GM23338 (cell line): Measurements from ENCODE around the gene SRMS. TPM values are rescaled to one million over a fixed set of nuclear protein-coding genes. Genes with fewer than 3 reads are reported as not detected.

Experiments
- ATAC-seq: fragments of 200-7000 bp; cut with Tn5 transposase; 3 replicates; pipeline ENCODE4 v1.9.1; 2020
- DNase-seq: peaks from one replicate; pipeline ENCODE4 v3.0.0-alpha.2; 2015; ENCODE audit warnings: low spot score
- H2AFZ ChIP-seq: fragments of 200-600 bp; sonication (generic); 2 replicates; pipeline ENCODE4 v1.8.0; 2016; ENCODE audit warnings: antibody characterized with exemption, mild to moderate bottlenecking, moderate library complexity
- H3F3A ChIP-seq: fragments of 200-600 bp; sonication (generic); replicated peaks from 2 replicates; pipeline ENCODE4 v1.8.0; 2017; ENCODE audit warnings: antibody characterized with exemption, mixed run types, low read depth
- H3K27ac ChIP-seq: fragments of 200-600 bp; sonication (generic); 2 replicates; pipeline ENCODE4 v1.6.1; 2016; ENCODE audit warnings: low read depth
- H3K27me3 ChIP-seq: fragments of 200-600 bp; sonication (generic); 2 replicates; pipeline ENCODE4 v1.8.0; 2016; ENCODE audit warnings: mild to moderate bottlenecking, mixed run types, moderate library complexity; ENCODE audit not compliant: insufficient read depth
- H3K36me3 ChIP-seq: fragments of 200-600 bp; sonication (generic); 2 replicates; pipeline ENCODE4 v1.8.0; 2016; ENCODE audit warnings: mild to moderate bottlenecking; ENCODE audit not compliant: insufficient read depth
- H3K4me1 ChIP-seq: fragments of 200-600 bp; sonication (generic); 2 replicates; pipeline ENCODE4 v1.8.0; 2016; ENCODE audit warnings: mild to moderate bottlenecking, moderate library complexity; ENCODE audit not compliant: insufficient read depth
- H3K4me2 ChIP-seq: fragments of 200-600 bp; sonication (generic); 2 replicates; pipeline ENCODE4 v1.7.1; 2017; ENCODE audit warnings: mixed run types
- H3K4me3 ChIP-seq: fragments of 200-600 bp; sonication (generic); 2 replicates; pipeline ENCODE4 v1.6.1; 2016; ENCODE audit warnings: mixed run types
- H3K79me2 ChIP-seq: fragments of 200-600 bp; sonication (generic); replicated peaks from 2 replicates; pipeline ENCODE4 v1.8.0; 2017; ENCODE audit warnings: mild to moderate bottlenecking; ENCODE audit not compliant: insufficient read depth
- H3K9me2 ChIP-seq: fragments of 200-600 bp; sonication (generic); 2 replicates; pipeline ENCODE4 v1.8.0; 2017; ENCODE audit not compliant: insufficient read depth
- H4K20me1 ChIP-seq: fragments of 200-600 bp; sonication (generic); replicated peaks from 2 replicates; pipeline ENCODE4 v1.8.0; 2017; ENCODE audit warnings: mild to moderate bottlenecking; ENCODE audit not compliant: insufficient read depth
- H3K27ac Mint-ChIP-seq: 2 replicates; pipeline ENCODE4 v1.8.0; 2020; ENCODE audit warnings: inconsistent platforms, mild to moderate bottlenecking, moderate library complexity, mixed read lengths
- H3K27me3 Mint-ChIP-seq: 3 replicates; pipeline ENCODE4 v1.8.0; 2022; ENCODE audit warnings: low read depth, mild to moderate bottlenecking, moderate library complexity, mixed read lengths, inconsistent platforms; ENCODE audit not compliant: insufficient read depth, poor library complexity
- H3K36me3 Mint-ChIP-seq: 3 replicates; pipeline ENCODE4 v1.8.0; 2021; ENCODE audit warnings: low read depth, mild to moderate bottlenecking, inconsistent platforms, moderate library complexity, mixed read lengths
- H3K4me1 Mint-ChIP-seq: 3 replicates; pipeline ENCODE4 v1.8.0; 2020; ENCODE audit warnings: mild to moderate bottlenecking, inconsistent platforms, mixed read lengths
- H3K4me3 Mint-ChIP-seq: 3 replicates; pipeline ENCODE4 v1.8.0; 2021; ENCODE audit warnings: moderate library complexity, mild to moderate bottlenecking, inconsistent platforms, mixed read lengths
- H3K9me3 Mint-ChIP-seq: 3 replicates; pipeline ENCODE4 v1.8.0; 2020; ENCODE audit warnings: moderate library complexity, mild to moderate bottlenecking, inconsistent platforms, mixed read lengths
- CREB1 ChIP-seq: fragments of 250-450 bp; sonication (Bioruptor Pico); IDR thresholded peaks from 2 replicates; pipeline ENCODE4 v1.5.0; 2020; ENCODE audit warnings: low read depth, mild to moderate bottlenecking, moderate library complexity
- JUNB ChIP-seq: IDR thresholded peaks from one replicate; pipeline ENCODE4 v1.6.1; 2016; ENCODE audit warnings: antibody characterized with exemption; ENCODE audit not compliant: unreplicated experiment
- POLR2AphosphoS5 ChIP-seq: IDR thresholded peaks from 2 replicates; pipeline ENCODE4 v1.6.1; 2016; ENCODE audit warnings: antibody characterized with exemption, low read depth
- REST ChIP-seq: IDR thresholded peaks from one replicate; pipeline ENCODE4 v1.6.1; 2018; ENCODE audit warnings: antibody characterized with exemption; ENCODE audit not compliant: unreplicated experiment
- ZNF331 ChIP-seq: fragments of 250-450 bp; sonication (Bioruptor Pico); IDR thresholded peaks from 2 replicates; pipeline ENCODE4 v1.5.0; 2020; ENCODE audit warnings: low read depth, mild to moderate bottlenecking, moderate library complexity
- polyA plus RNA-seq: library from polyadenylated mRNA; unstranded; fragments of >200 nt; fragmentation: Nextera tagmentation; extraction: Ambion mirVana; gene quantifications from 2 replicates; pipeline ENCODE4 v1.2.1, GENCODE V29; 2016
- total RNA-seq: library from RNA; depleted of rRNA; stranded (reverse); fragments of >200 nt; shearing (Covaris generic); gene quantifications from 2 replicates; pipeline ENCODE4 v1.2.3, GENCODE V29; 2014
- TF ChIP-seq, protein P1 (sequence below): fragments of 250-450 bp; sonication (Bioruptor Pico); IDR thresholded peaks from 2 replicates; pipeline ENCODE4 v1.5.0; 2020; ENCODE audit warnings: mild to moderate bottlenecking, moderate library complexity

SRMS gene
- total and polyA plus RNA-seq, 2 experiments from 2014 or later, result 0.23 to 0.59 TPM

DNA sequence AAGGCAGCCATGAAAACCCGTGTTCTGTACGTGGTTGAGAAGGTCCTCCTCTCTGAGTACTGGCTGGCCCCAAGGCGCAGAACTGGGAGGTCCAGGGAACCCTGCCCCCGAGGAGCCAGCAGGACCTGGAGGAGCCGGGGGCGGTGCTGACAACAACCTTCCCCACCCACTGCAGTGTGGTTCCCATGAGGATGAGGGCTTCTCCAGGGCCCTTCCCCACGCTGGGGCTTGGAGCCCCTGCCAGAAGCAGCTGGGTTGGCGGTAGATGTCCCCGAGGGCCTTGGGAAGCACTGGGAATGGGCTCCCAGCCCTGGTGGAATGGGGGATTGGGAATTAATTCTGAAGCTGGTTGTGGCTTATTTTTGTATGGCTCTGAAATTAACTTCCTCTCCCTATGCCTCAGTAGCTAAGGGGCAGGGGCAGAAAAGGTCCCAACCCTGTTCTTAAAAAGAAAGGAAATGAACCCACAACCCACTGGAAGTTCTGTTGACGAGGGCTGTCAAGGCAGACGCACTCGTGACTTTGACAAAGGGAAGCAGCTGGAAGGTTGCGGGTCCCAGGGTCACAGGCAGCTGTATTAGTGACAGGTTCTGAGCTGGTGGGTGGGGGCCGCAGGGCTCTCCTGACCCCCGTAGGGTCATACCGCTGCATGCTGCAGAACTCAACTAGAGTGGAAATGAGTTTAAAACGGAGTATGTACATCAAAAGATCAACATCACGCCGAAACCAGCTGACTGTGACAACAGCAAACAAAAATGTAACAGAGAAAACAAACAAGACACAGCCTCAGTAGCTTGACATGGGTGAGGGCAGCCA lies 40.4 kb upstream of the SRMS start:
- TF ChIP-seq JUNB (no peak), POLR2AphosphoS5 (no peak), CREB1 (CRISPR knock-in tag) (no peak)
- TF ChIP-seq, protein P1, sequence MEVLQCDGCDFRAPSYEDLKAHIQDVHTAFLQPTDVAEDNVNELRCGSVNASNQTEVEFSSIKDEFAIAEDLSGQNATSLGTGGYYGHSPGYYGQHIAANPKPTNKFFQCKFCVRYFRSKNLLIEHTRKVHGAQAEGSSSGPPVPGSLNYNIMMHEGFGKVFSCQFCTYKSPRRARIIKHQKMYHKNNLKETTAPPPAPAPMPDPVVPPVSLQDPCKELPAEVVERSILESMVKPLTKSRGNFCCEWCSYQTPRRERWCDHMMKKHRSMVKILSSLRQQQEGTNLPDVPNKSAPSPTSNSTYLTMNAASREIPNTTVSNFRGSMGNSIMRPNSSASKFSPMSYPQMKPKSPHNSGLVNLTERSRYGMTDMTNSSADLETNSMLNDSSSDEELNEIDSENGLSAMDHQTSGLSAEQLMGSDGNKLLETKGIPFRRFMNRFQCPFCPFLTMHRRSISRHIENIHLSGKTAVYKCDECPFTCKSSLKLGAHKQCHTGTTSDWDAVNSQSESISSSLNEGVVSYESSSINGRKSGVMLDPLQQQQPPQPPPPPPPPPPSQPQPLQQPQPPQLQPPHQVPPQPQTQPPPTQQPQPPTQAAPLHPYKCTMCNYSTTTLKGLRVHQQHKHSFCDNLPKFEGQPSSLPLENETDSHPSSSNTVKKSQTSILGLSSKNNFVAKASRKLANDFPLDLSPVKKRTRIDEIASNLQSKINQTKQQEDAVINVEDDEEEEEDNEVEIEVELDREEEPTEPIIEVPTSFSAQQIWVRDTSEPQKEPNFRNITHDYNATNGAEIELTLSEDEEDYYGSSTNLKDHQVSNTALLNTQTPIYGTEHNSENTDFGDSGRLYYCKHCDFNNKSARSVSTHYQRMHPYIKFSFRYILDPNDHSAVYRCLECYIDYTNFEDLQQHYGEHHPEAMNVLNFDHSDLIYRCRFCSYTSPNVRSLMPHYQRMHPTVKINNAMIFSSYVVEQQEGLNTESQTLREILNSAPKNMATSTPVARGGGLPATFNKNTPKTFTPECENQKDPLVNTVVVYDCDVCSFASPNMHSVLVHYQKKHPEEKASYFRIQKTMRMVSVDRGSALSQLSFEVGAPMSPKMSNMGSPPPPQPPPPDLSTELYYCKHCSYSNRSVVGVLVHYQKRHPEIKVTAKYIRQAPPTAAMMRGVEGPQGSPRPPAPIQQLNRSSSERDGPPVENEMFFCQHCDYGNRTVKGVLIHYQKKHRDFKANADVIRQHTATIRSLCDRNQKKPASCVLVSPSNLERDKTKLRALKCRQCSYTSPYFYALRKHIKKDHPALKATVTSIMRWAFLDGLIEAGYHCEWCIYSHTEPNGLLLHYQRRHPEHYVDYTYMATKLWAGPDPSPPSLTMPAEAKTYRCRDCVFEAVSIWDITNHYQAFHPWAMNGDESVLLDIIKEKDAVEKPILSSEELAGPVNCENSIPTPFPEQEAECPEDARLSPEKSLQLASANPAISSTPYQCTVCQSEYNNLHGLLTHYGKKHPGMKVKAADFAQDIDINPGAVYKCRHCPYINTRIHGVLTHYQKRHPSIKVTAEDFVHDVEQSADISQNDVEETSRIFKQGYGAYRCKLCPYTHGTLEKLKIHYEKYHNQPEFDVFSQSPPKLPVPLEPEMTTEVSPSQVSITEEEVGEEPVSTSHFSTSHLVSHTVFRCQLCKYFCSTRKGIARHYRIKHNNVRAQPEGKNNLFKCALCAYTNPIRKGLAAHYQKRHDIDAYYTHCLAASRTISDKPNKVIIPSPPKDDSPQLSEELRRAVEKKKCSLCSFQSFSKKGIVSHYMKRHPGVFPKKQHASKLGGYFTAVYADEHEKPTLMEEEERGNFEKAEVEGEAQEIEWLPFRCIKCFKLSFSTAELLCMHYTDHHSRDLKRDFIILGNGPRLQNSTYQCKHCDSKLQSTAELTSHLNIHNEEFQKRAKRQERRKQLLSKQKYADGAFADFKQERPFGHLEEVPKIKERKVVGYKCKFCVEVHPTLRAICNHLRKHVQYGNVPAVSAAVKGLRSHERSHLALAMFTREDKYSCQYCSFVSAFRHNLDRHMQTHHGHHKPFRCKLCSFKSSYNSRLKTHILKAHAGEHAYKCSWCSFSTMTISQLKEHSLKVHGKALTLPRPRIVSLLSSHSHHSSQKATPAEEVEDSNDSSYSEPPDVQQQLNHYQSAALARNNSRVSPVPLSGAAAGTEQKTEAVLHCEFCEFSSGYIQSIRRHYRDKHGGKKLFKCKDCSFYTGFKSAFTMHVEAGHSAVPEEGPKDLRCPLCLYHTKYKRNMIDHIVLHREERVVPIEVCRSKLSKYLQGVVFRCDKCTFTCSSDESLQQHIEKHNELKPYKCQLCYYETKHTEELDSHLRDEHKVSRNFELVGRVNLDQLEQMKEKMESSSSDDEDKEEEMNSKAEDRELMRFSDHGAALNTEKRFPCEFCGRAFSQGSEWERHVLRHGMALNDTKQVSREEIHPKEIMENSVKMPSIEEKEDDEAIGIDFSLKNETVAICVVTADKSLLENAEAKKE, result no peak
- peaks cover 13% of the 10 kb centered on the region for H3K36me3 Mint-ChIP-seq
- DNase-seq, result no peak
- H3K27ac Mint-ChIP-seq, result no peak overlapping the region
- 0 out of 2 replicates have a peak, but pooled peaks cover 2% of the 10 kb centered on the region for H3F3A ChIP-seq
- H3K4me1 Mint-ChIP-seq, result no peaks in the 10 kb centered on the region
- H3K27me3 ChIP-seq, result no peaks in the 10 kb centered on the region
- H3K36me3 ChIP-seq, result no peaks in the 10 kb centered on the region
- no peaks in the 10 kb centered on the region for H3K4me1 ChIP-seq
- H3K4me2 ChIP-seq, result no peak overlapping the region
- H3K9me2 ChIP-seq, result no peaks in the 10 kb centered on the region
- peaks cover 4% of the 10 kb centered on the region for H3K27me3 Mint-ChIP-seq
- H3K27ac ChIP-seq, result no peak overlapping the region; the same call in 1 of the 2 replicates
- no peak overlapping the region for H2AFZ ChIP-seq
- no peak overlapping the region for H3K4me3 Mint-ChIP-seq
- H3K9me3 Mint-ChIP-seq, result no peaks in the 10 kb centered on the region
- no peak overlapping the region for H3K4me3 ChIP-seq
- no peaks in the 10 kb centered on the region for H3K79me2 ChIP-seq
- peak; percentile 33 for ATAC-seq
- H4K20me1 ChIP-seq, result no peaks in the 10 kb centered on the region

DNA sequence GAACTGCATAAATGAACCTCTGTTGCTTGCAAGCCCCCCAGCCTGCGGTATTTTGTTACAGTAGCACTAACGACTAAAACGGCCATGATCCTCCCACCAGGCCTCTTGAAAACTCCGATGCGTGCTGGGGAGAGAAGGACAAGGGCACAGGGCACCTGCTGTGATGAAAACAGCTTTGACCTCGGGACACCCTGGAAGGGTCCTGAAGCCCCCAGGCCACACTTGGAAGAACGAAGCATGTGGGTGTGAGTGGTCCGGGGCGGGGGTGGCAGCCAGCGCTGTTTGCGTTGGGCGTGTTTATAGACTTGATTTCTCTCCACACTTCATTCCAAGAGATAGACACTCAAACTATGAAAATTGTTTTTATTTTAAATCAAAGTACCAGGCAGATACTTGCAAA lies 39.7 kb upstream of the SRMS start:
- Mint-ChIP-seq H3K4me3 (no peak overlapping the region), H3K27ac (no peak overlapping the region), H3K4me1 (no peaks in the 10 kb centered on the region), H3K36me3 (peaks cover 12% of the 10 kb centered on the region), H3K27me3 (peaks cover 8% of the 10 kb centered on the region), H3K9me3 (no peaks in the 10 kb centered on the region)
- no peaks in the 10 kb centered on the region for H3K9me2 ChIP-seq
- no peaks in the 10 kb centered on the region for H3K79me2 ChIP-seq
- no peaks in the 10 kb centered on the region for H3K27me3 ChIP-seq
- no peak overlapping the region for H3K27ac ChIP-seq
- H3K4me2 ChIP-seq, result no peak overlapping the region
- H4K20me1 ChIP-seq, result no peaks in the 10 kb centered on the region
- H3K36me3 ChIP-seq, result no peaks in the 10 kb centered on the region
- DNase-seq (no peak), ATAC-seq (no peak)
- H3K4me1 ChIP-seq, result no peaks in the 10 kb centered on the region
- 0 out of 2 replicates have a peak, but pooled peaks cover 2% of the 10 kb centered on the region for H3F3A ChIP-seq
- H2AFZ ChIP-seq, result no peak overlapping the region
- H3K4me3 ChIP-seq, result no peak overlapping the region
- TF ChIP-seq REST, result no peak
- no peak for TF ChIP-seq ZNF331 (CRISPR knock-in tag)
